Measurements from ENCODE around the gene ZNF621.

The ZNF621 gene

GRCh38 chr3:40505599-40506462 lies 18.9 kb upstream of the ZNF621 start, which contains the start of gene ZNF620 (continued):
- peak; percentile 33; the same call in 1 of the 2 replicates for TF ChIP-seq EGR2 (tag by site-specific recombination; IDR thresholded peaks at IDR 0.05; ENCODE audit: low read depth)
- peak; percentile 99 for TF ChIP-seq ZNF37A (tag by site-specific recombination; IDR thresholded peaks at IDR 0.05)
- TF ChIP-seq ZNF2 (tag by site-specific recombination; IDR thresholded peaks at IDR 0.05), result 0 out of 2 replicates have a peak, but pooled peaks have one; percentile 30
- no peak for TF ChIP-seq SETDB1 (IDR thresholded peaks at IDR 0.05; ENCODE audit: insufficient read length, low read length)
- TF ChIP-seq ZNF513 (tag by site-specific recombination; IDR thresholded peaks at IDR 0.05), result no peak
- peak; percentile 58 for TF ChIP-seq ZIC2 (tag by site-specific recombination; IDR thresholded peaks at IDR 0.05)
- TF ChIP-seq ZNF548 (tag by site-specific recombination; IDR thresholded peaks at IDR 0.05), result no peak
- TF ChIP-seq ZNF335 (tag by site-specific recombination; conservative IDR thresholded peaks at IDR 0.05), result peak; percentile 62
- TF ChIP-seq SCRT1 (tag by site-specific recombination; IDR thresholded peaks at IDR 0.05; ENCODE audit: borderline replicate concordance), result no peak
- TF ChIP-seq PRDM10 (tag by site-specific recombination; IDR thresholded peaks at IDR 0.05), result peak; percentile 61
- TF ChIP-seq ZSCAN18 (tag by site-specific recombination; IDR thresholded peaks at IDR 0.05), result no peak

- Histone ChIP-seq H3K9me3 (ENCODE audit: control insufficient read depth, insufficient read depth, low read depth, low read length) (no peaks in the 10 kb centered on the region), H3K4me1 (ENCODE audit: control insufficient read depth, insufficient read depth, low read length) (no peaks in the 10 kb centered on the region), H3K27ac (ENCODE audit: extremely low read depth, low read depth, low read length) (no peak overlapping the region), H3K4me3 (ENCODE audit: low read depth, low read length) (no peak overlapping the region), H3K36me3 (ENCODE audit: control insufficient read depth in 2 of 2, insufficient read depth in 1 of 2, low read length in 2 of 2) (peaks cover 22 to 70% of the 10 kb centered on the region in 2 experiments; a peak in 2 of 3 replicates)
- POLR2A ChIA-PET, result no interaction called here
- CTCF ChIA-PET, result interaction anchor here (0.7 kb wide), 1 partner anchor 66 kb away, joined by 6 read pairs; no protein-coding TSS in a partner anchor
- no peak for TF ChIP-seq ZNF19 (tag by site-specific recombination; IDR thresholded peaks at IDR 0.05; ENCODE audit: low read depth)
- no peak for TF ChIP-seq ZBTB49 (tag by site-specific recombination; IDR thresholded peaks at IDR 0.05; ENCODE audit: low read depth)
- TF ChIP-seq ZSCAN16 (tag by site-specific recombination; IDR thresholded peaks at IDR 0.05), result no peak
- no peak for TF ChIP-seq GFI1B (tag by site-specific recombination; IDR thresholded peaks at IDR 0.05)
- TF ChIP-seq ZNF76 (tag by site-specific recombination; IDR thresholded peaks at IDR 0.05; ENCODE audit: borderline replicate concordance, low read depth), result no peak
- no peak for TF ChIP-seq ZNF274 (IDR thresholded peaks at IDR 0.05; ENCODE audit: low read length)
- no peak for TF ChIP-seq ZNF274 (tag by site-specific recombination; IDR thresholded peaks at IDR 0.05; ENCODE audit: borderline replicate concordance)
- TF ChIP-seq ZNF518A (tag by site-specific recombination; conservative IDR thresholded peaks at IDR 0.05; ENCODE audit: low read depth), result no peak
- no peak for TF ChIP-seq GLI4 (tag by site-specific recombination; IDR thresholded peaks at IDR 0.05)
Measured at GRCh38 chr3:40511031-40511718, 13.6 kb upstream of the ZNF621 start.
